OCI-LY3 (cell line): ENCODE results near the gene PCDHA9.
A peak's percentile ranks its signal among the peaks of the same experiment; 100 is the strongest.

ENCODE experiments used
- H2AFZ ChIP-seq: fragments of 200-600, 300-600 bp; shearing (Covaris generic); 2 replicates; pipeline ENCODE4 v1.6.0; 2014; ENCODE audit warnings: antibody characterized with exemption, low read depth, low read length
- H3K27ac ChIP-seq: fragments of 200-600, 300-600 bp; sonication (generic); 2 replicates; pipeline ENCODE4 v1.5.1; 2014; ENCODE audit warnings: mild to moderate bottlenecking, low read length, moderate library complexity, mixed read lengths
- H3K27me3 ChIP-seq: fragments of 200-600, 300-600 bp; sonication (generic); 2 replicates; pipeline ENCODE4 v1.6.1; 2014; ENCODE audit warnings: low read depth, low read length, mixed read lengths
- H3K36me3 ChIP-seq: fragments of 200-600, 300-600 bp; sonication (generic); replicated peaks from 2 replicates; pipeline ENCODE3; 2014; ENCODE audit warnings: low read depth, low read length, mixed read lengths
- H3K4me1 ChIP-seq: fragments of 300-600, 200-600 bp; sonication (generic); 2 replicates; pipeline ENCODE4 v1.6.1; 2014; ENCODE audit warnings: low read length, mixed read lengths
- H3K4me2 ChIP-seq: fragments of 200-600, 300-600 bp; sonication (generic); 2 replicates; pipeline ENCODE4 v1.6.1; 2014; ENCODE audit warnings: low read length, mixed read lengths
- H3K4me3 ChIP-seq: fragments of 300-600, 200-600 bp; sonication (generic); 2 replicates; pipeline ENCODE4 v1.5.1; 2014; ENCODE audit warnings: antibody characterized with exemption, mild to moderate bottlenecking, low read length, moderate library complexity
- H3K79me2 ChIP-seq: fragments of 300-600, 200-600 bp; shearing (Covaris generic); 2 replicates; pipeline ENCODE4 v1.6.1; 2014; ENCODE audit warnings: mild to moderate bottlenecking, low read length, mixed read lengths
- H3K9ac ChIP-seq: fragments of 300-600, 200-600 bp; shearing (Covaris generic); 2 replicates; pipeline ENCODE4 v1.6.0; 2014; ENCODE audit warnings: mild to moderate bottlenecking, low read length, moderate library complexity
- H3K9me3 ChIP-seq: fragments of 200-600, 300-600 bp; shearing (Covaris generic); 2 replicates; pipeline ENCODE4 v1.6.1; 2014; ENCODE audit warnings: low read length, mixed read lengths; ENCODE audit not compliant: insufficient read depth
- H4K20me1 ChIP-seq: fragments of 200-600, 300-600 bp; sonication (generic); 2 replicates; pipeline ENCODE4 v1.6.1; 2016; ENCODE audit warnings: low read length, mixed read lengths; ENCODE audit not compliant: insufficient read depth
- EZH2phosphoT487 ChIP-seq: fragments of 200-600 bp; shearing (Covaris generic); IDR thresholded peaks from 2 replicates; pipeline ENCODE4 v1.6.1; 2018; ENCODE audit warnings: antibody characterized with exemption, mixed run types, low read depth
- TF ChIP-seq, protein P1 (sequence below): fragments of 200-600, 300-600 bp; sonication (generic); IDR thresholded peaks from 2 replicates; pipeline ENCODE4 v1.5.1; 2014; ENCODE audit warnings: antibody characterized with exemption, low read length, low read depth

The PCDHA9 gene

GRCh38 chr5:140855772-140856674 is 7.8 kb downstream of the PCDHA9 start, which contains the start of gene PCDHA10:
Gene PCDHA10, plus strand, starts transcription at chr5:140855897. Its CDS starts 152 bp downstream, at chr5:140856049.
- Histone ChIP-seq H3K4me2 (no peak within 1 kb of the TSS), H3K36me3 (no peaks in the 10 kb centered on the region), H3K79me2 (no peaks in the 10 kb centered on the region), H3K4me3 (no peak within 1 kb of the TSS), H3K9ac (no peak within 1 kb of the TSS), H2AFZ (no peak within 1 kb of the TSS), H3K4me1 (no peaks in the 10 kb centered on the region), H3K27ac (no peak within 1 kb of the TSS), H4K20me1 (no peaks in the 10 kb centered on the region), H3K9me3 (no peaks in the 10 kb centered on the region), H3K27me3 (no peaks in the 10 kb centered on the region)
- TF ChIP-seq EZH2phosphoT487 = no peak
- TF ChIP-seq, protein P1, sequence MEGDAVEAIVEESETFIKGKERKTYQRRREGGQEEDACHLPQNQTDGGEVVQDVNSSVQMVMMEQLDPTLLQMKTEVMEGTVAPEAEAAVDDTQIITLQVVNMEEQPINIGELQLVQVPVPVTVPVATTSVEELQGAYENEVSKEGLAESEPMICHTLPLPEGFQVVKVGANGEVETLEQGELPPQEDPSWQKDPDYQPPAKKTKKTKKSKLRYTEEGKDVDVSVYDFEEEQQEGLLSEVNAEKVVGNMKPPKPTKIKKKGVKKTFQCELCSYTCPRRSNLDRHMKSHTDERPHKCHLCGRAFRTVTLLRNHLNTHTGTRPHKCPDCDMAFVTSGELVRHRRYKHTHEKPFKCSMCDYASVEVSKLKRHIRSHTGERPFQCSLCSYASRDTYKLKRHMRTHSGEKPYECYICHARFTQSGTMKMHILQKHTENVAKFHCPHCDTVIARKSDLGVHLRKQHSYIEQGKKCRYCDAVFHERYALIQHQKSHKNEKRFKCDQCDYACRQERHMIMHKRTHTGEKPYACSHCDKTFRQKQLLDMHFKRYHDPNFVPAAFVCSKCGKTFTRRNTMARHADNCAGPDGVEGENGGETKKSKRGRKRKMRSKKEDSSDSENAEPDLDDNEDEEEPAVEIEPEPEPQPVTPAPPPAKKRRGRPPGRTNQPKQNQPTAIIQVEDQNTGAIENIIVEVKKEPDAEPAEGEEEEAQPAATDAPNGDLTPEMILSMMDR = 0 out of 2 replicates have a peak, but pooled peaks have one; percentile 9

DNA sequence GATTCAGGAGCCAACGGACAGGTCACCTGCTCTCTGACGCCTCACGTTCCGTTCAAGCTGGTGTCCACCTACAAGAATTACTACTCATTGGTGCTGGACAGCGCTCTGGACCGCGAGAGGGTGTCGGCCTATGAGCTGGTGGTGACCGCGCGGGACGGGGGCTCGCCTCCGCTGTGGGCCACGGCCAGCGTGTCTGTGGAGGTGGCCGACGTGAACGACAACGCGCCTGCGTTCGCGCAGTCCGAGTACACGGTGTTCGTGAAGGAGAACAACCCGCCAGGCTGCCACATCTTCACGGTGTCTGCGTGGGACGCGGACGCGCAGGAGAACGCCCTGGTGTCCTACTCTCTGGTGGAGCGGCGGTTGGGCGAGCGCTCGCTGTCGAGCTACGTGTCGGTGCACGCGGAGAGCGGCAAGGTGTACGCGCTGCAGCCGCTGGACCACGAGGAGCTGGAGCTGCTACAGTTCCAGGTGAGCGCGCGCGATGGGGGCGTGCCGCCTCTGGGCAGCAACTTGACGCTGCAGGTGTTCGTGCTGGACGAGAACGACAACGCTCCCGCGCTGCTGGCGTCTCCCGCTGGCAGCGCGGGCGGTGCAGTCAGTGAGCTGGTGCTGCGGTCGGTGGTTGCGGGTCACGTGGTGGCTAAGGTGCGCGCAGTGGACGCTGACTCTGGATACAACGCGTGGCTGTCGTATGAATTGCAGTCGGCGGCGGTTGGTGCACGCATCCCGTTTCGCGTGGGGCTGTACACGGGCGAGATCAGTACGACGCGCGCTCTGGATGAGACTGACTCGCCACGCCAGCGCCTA is 9.2 kb downstream of the PCDHA9 start:
- Histone ChIP-seq H4K20me1 (no peaks in the 10 kb centered on the region), H3K9me3 (no peaks in the 10 kb centered on the region), H3K27me3 (no peaks in the 10 kb centered on the region), H3K4me1 (no peaks in the 10 kb centered on the region), H3K9ac (no peak overlapping the region), H3K79me2 (no peaks in the 10 kb centered on the region), H3K4me2 (no peak overlapping the region), H3K27ac (no peak overlapping the region), H2AFZ (no peak overlapping the region), H3K36me3 (no peaks in the 10 kb centered on the region), H3K4me3 (no peak overlapping the region)
- TF ChIP-seq, protein P1 = no peak
- TF ChIP-seq EZH2phosphoT487 = no peak

DNA sequence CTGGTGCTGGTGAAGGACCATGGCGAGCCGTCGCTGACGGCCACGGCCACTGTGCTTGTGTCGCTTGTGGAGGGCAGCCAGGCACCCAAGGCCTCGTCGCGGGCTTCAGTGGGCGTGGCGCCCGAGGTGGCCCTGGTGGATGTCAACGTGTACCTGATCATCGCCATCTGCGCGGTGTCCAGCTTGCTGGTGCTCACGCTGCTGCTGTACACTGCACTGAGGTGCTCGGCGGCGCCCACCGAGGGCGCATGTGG is 9.7 kb downstream of the PCDHA9 start:
- Histone ChIP-seq H4K20me1 (no peaks in the 10 kb centered on the region), H3K4me3 (no peak overlapping the region), H3K4me2 (no peak overlapping the region), H3K79me2 (no peaks in the 10 kb centered on the region), H2AFZ (no peak overlapping the region), H3K9ac (no peak overlapping the region), H3K36me3 (no peaks in the 10 kb centered on the region), H3K9me3 (no peaks in the 10 kb centered on the region), H3K4me1 (no peaks in the 10 kb centered on the region), H3K27ac (no peak overlapping the region), H3K27me3 (no peaks in the 10 kb centered on the region)
- TF ChIP-seq, protein P1 = no peak
